ENCODE data around the gene KCNC4. TPM values are rescaled to one million over a fixed set of nuclear protein-coding genes. Genes with fewer than 3 reads are reported as not detected.

The KCNC4 gene
- total and polyA plus RNA-seq, 2 donors (not counting 1 experiment from before 2014, with no cell fraction given) = 0.66 to 0.76 TPM

GRCh38 chr1:110228381-110228780 lies 18.3 kb downstream of the KCNC4 start:
- Histone ChIP-seq H3K9ac (ENCODE audit: insufficient read depth, low read length) (no peak overlapping the region), H3K27ac (ENCODE audit: insufficient read depth, low read length) (no peak overlapping the region), H2AFZ (ENCODE audit: low read length) (no peak overlapping the region)

GRCh38 chr1:110228869-110229268 lies 18.8 kb downstream of the KCNC4 start:
- Histone ChIP-seq H3K4me3 (replicated peaks in 1 of 4; ENCODE audit: control extremely low read depth in 1 of 4, insufficient read depth in 1 of 4, low read depth in 3 of 4, low read length in 4 of 4) (no peak overlapping the region), H2AFZ (ENCODE audit: low read length) (no peak overlapping the region), H3K4me1 (ENCODE audit: control insufficient read depth, extremely low read depth, insufficient read depth, low read length) (no peaks in the 10 kb centered on the region), H3K9me3 (ENCODE audit: control insufficient read depth, insufficient read depth, low read depth, low read length) (no peaks in the 10 kb centered on the region), H3K9ac (ENCODE audit: insufficient read depth, low read length) (no peak overlapping the region), H3K79me2 (ENCODE audit: control insufficient read depth, insufficient read depth, low read length) (no peaks in the 10 kb centered on the region), H3K36me3 (ENCODE audit: control insufficient read depth, insufficient read depth, low read length) (no peaks in the 10 kb centered on the region), H4K20me1 (ENCODE audit: control insufficient read depth, extremely low read depth, insufficient read depth, low read length) (no peaks in the 10 kb centered on the region), H3K4me2 (ENCODE audit: extremely low read depth, insufficient read depth, low read length) (no peak overlapping the region), H3K27ac (ENCODE audit: insufficient read depth, low read length) (no peak overlapping the region), H3K27me3 (ENCODE audit: control insufficient read depth, insufficient read depth, low read length) (no peaks in the 10 kb centered on the region)
- no peak for TF ChIP-seq EZH2 (IDR thresholded peaks at IDR 0.05; ENCODE audit: low read length, missing control alignments)
- TF ChIP-seq, protein P1, sequence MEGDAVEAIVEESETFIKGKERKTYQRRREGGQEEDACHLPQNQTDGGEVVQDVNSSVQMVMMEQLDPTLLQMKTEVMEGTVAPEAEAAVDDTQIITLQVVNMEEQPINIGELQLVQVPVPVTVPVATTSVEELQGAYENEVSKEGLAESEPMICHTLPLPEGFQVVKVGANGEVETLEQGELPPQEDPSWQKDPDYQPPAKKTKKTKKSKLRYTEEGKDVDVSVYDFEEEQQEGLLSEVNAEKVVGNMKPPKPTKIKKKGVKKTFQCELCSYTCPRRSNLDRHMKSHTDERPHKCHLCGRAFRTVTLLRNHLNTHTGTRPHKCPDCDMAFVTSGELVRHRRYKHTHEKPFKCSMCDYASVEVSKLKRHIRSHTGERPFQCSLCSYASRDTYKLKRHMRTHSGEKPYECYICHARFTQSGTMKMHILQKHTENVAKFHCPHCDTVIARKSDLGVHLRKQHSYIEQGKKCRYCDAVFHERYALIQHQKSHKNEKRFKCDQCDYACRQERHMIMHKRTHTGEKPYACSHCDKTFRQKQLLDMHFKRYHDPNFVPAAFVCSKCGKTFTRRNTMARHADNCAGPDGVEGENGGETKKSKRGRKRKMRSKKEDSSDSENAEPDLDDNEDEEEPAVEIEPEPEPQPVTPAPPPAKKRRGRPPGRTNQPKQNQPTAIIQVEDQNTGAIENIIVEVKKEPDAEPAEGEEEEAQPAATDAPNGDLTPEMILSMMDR (conservative IDR thresholded peaks at IDR 0.05 in 1 of 2, IDR thresholded peaks at IDR 0.05 in 1 of 2; ENCODE audit: low read depth in 1 of 2, low read length in 2 of 2) = no peak
- DNase-seq (ENCODE audit: low read depth in 2 of 2) = no peak

More at GRCh38 chr1:110228381-110228780, 18.3 kb downstream of the KCNC4 start:
- H3K9me3 ChIP-seq (ENCODE audit: control insufficient read depth, insufficient read depth, low read depth, low read length) = no peaks in the 10 kb centered on the region
- H3K27me3 ChIP-seq (ENCODE audit: control insufficient read depth, insufficient read depth, low read length) = no peaks in the 10 kb centered on the region
- DNase-seq (ENCODE audit: low read depth in 2 of 2) = no peak
- no peaks in the 10 kb centered on the region for H3K4me1 ChIP-seq (ENCODE audit: control insufficient read depth, extremely low read depth, insufficient read depth, low read length)
- no peak overlapping the region for H3K4me2 ChIP-seq (ENCODE audit: extremely low read depth, insufficient read depth, low read length)
- TF ChIP-seq, protein P1 (conservative IDR thresholded peaks at IDR 0.05 in 1 of 2, IDR thresholded peaks at IDR 0.05 in 1 of 2; ENCODE audit: low read depth in 1 of 2, low read length in 2 of 2) = no peak
- TF ChIP-seq EZH2 (IDR thresholded peaks at IDR 0.05; ENCODE audit: low read length, missing control alignments) = no peak
- no peaks in the 10 kb centered on the region for H3K36me3 ChIP-seq (ENCODE audit: control insufficient read depth, insufficient read depth, low read length)
- no peaks in the 10 kb centered on the region for H4K20me1 ChIP-seq (ENCODE audit: control insufficient read depth, extremely low read depth, insufficient read depth, low read length)
- no peak overlapping the region for H3K4me3 ChIP-seq (replicated peaks in 1 of 4; ENCODE audit: control extremely low read depth in 1 of 4, insufficient read depth in 1 of 4, low read depth in 3 of 4, low read length in 4 of 4)
- H3K79me2 ChIP-seq (ENCODE audit: control insufficient read depth, insufficient read depth, low read length) = no peaks in the 10 kb centered on the region

- no peak for TF ChIP-seq EZH2 (IDR thresholded peaks at IDR 0.05; ENCODE audit: low read length, missing control alignments)
- TF ChIP-seq, protein P1 (conservative IDR thresholded peaks at IDR 0.05 in 1 of 2, IDR thresholded peaks at IDR 0.05 in 1 of 2; ENCODE audit: low read depth in 1 of 2, low read length in 2 of 2) = no peak
- Histone ChIP-seq H3K9me3 (ENCODE audit: control insufficient read depth, insufficient read depth, low read depth, low read length) (no peaks in the 10 kb centered on the region), H3K4me1 (ENCODE audit: control insufficient read depth, extremely low read depth, insufficient read depth, low read length) (no peaks in the 10 kb centered on the region), H4K20me1 (ENCODE audit: control insufficient read depth, extremely low read depth, insufficient read depth, low read length) (no peaks in the 10 kb centered on the region), H3K27ac (ENCODE audit: insufficient read depth, low read length) (no peak overlapping the region), H3K27me3 (ENCODE audit: control insufficient read depth, insufficient read depth, low read length) (no peaks in the 10 kb centered on the region), H3K9ac (ENCODE audit: insufficient read depth, low read length) (no peak overlapping the region), H3K79me2 (ENCODE audit: control insufficient read depth, insufficient read depth, low read length) (no peaks in the 10 kb centered on the region), H3K4me3 (replicated peaks in 1 of 4; ENCODE audit: control extremely low read depth in 1 of 4, insufficient read depth in 1 of 4, low read depth in 3 of 4, low read length in 4 of 4) (no peak overlapping the region), H2AFZ (ENCODE audit: low read length) (no peak overlapping the region), H3K4me2 (ENCODE audit: extremely low read depth, insufficient read depth, low read length) (no peak overlapping the region), H3K36me3 (ENCODE audit: control insufficient read depth, insufficient read depth, low read length) (no peaks in the 10 kb centered on the region)
- DNase-seq (ENCODE audit: low read depth in 2 of 2) = peak in 1 of 2 donors; percentile 33
Observed at GRCh38 chr1:110229348-110230001, 19.4 kb downstream of the KCNC4 start.
